GM21619 (cell line): ENCODE data around the gene ZC3H14.

ENCODE experiments used
- ATAC-seq: cut with Tn5 transposase; IDR thresholded peaks from one replicate; pipeline ENCODE4 v1.9.1; 2021; ENCODE audit not compliant: unreplicated experiment

ZC3H14 gene

DNA sequence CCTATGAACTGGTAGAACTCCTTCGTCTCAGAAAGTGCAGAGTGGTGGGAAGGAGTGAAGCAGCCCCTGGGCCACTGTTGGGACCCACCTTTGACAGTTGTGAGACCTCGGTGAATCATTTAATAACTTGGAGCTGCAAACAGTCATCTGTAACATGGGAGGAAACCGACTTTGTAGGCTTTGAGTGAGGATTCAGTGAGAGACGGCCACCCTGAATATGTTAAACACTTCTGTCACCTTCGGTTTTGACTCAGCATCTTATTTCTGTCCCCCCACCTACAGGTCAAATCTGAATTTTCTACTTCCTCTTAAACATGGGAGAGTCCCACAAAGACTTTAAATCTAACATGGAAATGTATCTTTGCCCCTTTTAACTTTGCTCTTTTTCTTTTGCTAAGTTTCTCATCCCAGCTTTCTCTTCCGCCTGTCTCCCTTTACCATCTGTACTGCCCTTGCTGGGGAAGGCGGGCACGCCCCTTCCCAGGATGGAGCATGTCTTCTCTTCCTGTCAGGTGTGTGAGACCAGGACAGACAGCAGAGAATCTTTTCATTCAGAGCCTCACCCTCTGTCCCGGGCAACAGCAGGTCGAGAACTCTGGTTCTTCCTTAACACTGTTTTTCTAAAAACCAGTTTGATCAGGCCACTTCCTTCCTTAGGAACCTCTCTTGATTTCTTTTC lies 37.1 kb downstream of the ZC3H14 start:
- peak; percentile 92 for ATAC-seq

DNA sequence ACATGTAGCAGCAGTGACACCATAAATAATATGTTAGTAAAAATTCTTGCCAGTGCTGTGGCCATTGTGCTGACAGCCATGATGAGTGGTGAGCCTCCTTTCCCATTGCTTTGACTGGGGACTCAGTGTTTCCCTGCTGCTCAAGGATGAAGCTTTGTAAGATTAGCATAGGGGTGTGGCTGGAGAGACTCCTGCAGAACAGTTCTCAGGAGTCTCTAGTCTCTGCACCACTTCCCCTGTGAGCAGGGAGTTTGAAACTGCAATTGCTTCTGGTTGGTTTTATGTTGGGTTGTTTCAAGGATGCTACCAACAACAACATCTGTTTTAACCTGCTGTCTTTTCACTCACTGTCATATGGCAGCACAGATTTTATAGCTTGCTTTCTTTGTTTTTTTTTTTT lies 41.4 kb downstream of the ZC3H14 start:
- no peak for ATAC-seq

DNA sequence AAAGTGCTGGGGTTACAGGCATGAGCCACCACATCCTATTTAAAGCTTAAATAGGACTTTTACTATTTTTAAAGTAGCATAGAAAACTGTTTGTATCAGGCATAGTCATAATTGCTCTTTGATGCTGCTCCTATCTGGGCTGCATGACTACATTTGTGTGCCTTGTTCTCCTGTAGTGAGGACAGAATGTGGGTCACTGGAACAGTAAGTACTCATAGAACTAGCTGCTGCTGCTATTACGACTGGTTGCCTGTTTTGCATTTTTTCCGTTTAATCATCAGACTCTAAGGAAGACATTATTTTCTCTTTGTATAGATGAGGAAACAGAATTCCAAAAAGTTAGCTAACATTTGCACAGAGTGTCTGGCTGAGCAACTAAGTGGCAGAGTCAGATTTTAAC lies 42.8 kb downstream of the ZC3H14 start:
- no peak for ATAC-seq

DNA sequence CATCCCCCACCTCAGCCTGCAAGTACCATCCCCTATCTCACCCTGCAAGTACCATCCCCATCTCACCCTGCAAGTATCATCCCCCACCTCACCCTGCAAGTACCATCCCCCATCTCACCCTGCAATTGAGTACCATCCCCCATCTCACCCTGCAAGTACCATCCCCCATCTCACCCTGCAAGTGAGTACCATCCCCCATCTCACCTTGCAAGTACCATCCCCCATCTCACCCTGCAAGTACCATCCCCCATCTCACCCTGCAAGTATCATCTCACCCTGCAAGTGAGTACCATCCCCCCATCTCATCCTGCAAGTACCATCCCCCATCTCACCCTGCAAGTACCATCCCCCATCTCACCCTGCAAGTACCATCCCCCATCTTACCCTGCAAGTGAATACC lies 45.0 kb downstream of the ZC3H14 start:
- no peak for ATAC-seq

DNA sequence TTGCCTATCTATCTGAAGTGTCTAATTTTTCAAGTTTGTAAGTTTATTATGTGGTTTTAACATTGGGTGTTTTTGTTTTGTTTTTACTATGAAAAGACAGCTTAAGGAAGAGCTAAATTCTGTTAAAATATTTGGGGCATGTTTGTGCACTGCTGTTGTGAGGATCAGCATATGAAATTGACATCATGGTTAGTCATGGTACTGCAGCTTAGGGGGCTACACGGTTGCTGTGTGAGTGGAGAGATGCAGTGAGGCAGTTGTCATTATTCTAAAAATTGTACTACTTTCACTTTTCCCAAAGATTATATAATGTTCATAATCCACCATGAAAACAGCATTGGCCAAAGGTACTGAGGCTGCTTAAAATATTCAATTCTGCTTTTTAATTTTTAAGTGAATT lies 49.0 kb downstream of the ZC3H14 start:
- no peak for ATAC-seq

DNA sequence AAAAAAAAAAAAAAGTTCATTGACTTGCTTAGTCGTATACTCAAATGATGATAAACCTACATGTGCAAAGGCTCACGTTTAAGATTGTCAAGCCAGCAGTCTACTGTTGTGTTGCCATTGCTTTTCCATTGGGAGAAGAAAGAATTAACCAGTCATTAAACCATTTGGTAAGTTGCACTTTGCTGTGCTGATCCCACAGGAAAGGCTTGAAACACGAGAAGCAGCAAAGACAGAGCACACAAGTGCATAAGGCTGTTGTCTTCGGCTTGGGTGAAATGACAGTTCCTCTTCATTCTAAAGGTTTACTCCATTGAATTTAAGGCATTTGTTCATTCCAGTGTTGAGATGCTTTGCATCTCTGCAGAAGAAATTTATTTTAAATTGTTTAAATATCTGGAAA lies 50.1 kb downstream of the ZC3H14 start:
- ATAC-seq = no peak

DNA sequence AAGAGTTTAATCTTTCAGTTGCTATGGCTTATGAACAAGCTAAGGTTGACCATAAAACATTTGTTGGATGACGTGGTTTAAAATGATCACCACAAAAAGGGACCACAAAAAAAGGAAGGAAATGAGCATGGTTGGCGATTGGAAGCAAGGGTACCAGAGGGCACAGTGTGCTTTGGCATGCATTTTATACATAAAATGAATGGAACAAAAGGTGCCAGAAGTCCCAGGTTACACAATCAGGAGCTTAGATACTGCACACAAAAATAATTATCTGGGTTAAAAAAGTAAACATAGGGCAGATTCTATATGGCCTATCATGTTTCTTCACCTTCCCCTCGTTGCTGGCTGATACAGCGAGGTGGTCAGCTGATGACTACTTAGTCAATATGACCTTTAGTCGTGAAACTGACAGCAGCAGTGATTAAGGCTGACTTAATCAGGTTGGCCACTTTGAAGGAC lies 50.7 kb downstream of the ZC3H14 start:
- ATAC-seq = no peak

DNA sequence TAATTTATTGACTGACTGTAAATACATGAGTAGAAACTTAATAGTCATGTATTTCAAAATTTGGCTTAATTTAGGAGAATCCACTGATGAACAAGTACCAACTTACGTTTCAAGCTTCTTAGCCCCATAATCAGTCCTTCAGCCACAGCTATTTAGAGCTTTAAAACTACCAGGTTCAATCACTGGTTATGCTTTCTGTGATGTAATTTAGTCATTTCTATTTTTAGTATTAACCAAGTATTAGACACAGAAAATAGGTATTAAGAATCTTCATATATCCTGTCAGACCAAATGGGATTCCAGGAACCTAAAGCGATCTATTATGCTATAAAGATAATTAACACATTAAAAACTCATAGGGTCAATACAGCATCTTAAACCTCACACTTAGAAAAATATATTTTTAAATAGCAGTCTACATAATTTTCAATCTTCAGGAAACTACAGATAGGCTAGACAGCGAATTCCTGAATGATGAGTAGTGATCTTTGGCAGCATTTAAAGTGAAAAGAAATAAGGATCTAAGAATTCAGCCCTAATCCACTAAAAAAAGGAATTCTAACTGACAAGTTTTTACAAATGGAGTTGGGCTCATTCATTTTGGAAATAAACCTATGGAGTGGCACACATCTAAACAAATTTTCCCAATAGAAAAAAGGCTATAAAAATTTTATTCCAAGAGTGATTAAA lies 51.5 kb downstream of the ZC3H14 start:
- ATAC-seq = no peak

DNA sequence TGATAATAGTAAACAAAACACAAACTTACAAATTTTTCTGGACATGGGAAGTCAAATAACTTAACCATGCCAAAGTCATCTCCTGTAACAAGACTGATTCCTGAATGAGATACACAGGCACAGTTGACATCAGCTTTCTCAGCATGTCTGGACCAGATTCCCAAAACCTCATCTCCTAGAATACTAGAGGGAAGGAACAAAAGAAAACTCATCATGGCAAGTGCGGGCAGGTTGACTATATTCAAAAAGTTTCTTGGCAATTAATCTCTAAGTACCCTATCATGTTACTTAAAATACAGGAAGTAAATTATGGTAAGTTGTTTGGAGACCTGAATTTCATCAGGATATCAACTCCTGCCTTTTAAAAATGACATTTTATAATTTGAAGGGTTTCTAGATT lies 53.9 kb downstream of the ZC3H14 start:
- no peak for ATAC-seq

DNA sequence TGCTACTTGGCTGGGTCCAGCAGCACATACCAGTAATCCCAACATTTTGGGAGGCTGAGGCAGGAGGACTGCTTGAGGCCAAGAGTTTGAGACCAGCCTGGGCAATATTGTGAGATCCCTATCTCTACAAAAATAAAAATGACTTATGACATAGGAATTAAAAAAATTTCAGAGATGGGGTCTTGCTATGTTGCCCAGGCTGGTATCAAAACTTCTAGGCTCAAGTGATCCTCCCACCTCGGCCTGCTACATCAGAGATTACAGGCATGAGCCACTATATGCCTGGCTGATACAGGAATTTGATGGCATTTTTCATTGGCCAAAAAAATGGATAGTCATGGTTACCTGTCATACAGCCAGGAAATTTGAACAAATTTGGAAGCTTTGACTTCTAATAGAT lies 54.6 kb downstream of the ZC3H14 start:
- ATAC-seq = no peak

DNA sequence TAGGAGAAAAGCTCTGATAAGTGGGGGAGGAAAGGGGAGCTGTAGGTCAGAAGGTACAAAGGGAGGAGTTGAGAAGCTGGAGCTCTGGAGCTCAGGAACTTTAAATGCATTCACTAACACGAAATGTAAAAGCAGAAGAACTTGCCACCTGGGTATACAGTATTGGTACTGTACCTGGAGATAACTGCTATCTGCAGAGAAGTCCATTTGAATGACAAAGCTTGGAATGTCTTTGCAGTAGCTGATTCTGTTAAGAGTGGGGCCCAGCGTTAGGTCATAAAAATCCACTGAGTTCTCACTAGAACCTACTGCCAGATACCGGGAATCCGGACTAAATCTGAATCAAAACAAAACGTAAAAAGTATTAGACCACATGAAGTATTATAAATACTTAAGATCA lies 55.6 kb downstream of the ZC3H14 start:
- ATAC-seq = no peak

DNA sequence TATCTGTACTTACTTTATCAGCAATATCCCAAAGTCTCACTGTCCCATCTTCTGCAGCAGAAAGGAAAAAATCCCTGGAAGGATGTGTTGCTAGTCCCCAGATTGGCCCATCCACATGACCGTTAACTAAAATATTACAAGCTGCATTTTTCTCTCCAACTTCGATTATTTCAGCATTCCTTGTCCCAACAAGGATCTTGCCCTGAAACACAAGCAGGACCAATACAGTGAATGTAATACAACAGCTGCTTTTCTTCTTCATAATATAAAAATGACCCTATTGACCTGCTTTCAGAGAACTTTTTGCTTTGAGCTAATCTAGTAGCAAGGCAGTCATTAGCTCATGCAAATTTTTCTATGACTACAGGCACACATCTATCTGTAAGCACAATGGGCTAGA lies 58.3 kb downstream of the ZC3H14 start:
- no peak for ATAC-seq

DNA sequence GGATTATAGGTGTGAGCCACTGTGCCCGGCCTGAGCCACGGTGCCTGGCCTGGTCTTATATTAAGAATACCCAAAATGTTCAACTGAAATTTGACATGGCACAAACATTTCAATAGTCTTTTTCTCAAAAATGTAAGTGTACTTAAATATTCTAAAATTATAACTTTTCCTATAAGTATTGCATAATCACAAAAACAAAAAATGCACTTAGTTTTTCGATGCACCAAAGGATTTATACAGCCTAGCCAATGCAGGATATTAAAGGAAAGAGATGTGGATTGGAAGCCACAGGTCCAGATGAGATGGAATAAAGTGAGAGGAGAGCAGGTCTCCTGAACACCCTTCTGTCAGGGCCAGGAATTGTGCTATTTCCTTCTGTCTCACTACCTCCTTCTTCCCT lies 62.8 kb downstream of the ZC3H14 start:
- ATAC-seq = no peak

DNA sequence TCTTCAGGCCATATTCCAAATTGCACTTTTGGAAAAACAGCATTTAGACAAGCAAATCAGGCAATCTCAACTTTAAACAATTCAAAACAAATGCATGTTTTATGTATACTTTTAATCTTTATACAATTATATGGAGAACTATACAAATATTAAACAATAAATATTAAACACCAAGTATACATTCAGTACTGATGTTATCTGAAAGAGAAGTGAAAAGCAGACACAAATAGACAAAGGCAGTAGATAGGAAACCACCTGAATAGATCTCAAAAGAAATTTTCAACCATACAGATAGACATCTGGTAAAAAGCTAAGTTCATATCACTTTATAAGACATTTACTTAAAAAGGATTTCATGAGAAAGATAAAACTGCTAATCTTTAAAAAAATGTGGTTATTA lies 65.2 kb downstream of the ZC3H14 start:
- ATAC-seq = no peak

DNA sequence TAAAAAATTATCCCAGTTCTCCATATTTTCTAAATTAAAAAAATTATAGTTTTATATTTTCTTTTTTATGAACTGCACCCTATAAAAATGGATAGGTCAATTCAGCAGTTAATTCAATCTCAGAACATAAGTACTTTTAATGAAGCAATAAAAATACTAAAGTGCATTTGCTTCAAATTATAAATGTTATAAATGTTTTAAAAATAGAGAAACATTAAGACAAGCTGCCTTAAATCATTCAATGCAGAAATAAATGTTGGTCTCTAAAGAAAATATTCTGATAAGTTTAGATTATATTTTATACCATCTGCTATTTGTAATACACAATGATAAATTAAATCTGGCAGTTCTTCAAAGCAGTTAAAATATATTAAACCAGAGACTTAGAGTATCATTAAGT lies 65.6 kb downstream of the ZC3H14 start:
- ATAC-seq = no peak

DNA sequence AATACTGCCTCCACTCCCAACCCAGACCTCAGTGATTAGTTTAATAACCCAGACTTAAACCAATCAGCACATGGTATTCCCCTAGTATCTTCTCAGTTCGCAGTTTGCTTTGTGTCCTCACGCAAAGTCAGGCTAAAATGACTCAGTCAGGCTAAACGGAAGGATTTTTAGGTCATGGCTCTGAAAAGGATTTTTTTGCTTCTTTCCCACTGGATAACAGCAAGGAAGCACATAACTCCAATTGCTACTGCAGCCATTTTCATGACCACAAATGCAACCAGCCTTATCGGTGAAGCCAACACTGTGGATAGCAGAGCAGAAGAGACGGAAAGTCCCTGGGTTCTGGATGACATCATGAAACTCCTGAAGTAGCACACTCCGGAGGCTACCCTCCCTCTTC lies 67.7 kb downstream of the ZC3H14 start:
- no peak for ATAC-seq

DNA sequence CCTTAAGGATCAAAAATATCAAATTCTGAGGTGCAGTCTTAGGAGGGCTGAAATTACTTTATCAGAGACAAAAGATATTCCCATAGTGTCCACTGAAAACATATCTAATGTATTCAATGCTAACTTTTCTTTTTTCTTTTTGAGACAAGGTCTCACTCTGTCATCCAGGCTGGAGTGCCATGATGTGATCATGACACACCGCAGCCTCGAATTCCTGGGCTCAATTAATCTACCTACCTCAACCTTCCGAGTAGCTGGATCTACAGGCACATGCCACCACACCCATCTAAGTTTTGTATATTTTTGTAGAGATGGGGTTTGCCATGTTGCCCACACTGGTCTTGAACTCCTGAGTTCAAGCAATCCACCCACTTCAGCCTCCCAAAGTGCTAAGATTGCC lies 68.3 kb downstream of the ZC3H14 start:
- ATAC-seq = no peak

DNA sequence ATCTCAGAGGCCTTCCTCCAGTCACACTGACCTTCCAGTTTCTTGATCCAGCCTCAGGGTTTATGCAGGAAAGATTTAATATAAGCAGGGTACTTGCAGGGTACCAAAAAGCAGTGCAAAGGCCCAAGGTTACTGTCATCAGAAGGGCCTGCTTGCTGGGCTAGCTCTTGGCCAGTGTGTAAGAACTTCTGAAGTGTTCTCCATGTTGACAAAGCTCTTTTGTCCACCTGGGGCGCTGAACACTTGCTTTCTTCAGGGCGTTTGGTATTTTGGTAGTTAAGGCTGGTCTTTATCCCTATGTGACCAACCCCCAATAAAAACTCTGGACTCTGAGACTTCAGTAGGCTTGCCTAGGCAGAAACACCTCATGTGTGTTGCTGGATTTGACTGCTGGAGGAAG lies 69.7 kb downstream of the ZC3H14 start:
- ATAC-seq = no peak

DNA sequence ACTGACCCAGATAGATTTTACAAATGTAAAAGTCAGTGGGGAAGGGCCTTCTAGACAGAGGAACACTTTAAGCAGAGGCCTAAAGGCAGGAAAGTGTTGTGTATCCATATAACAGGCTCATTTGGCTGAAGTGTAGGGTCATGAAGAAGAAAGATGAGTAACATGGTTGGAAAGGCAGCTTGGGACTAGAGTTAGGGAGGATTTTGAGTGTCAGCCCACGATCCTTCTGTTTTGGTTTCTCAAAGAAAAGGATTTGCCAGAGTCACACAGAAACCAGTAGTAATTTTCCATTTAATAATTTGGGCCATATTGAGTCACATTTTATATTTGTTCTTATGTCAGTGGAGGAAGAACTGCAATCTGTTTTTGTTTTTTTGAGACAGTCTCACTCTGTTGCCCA lies 76.4 kb downstream of the ZC3H14 start:
- ATAC-seq = no peak

DNA sequence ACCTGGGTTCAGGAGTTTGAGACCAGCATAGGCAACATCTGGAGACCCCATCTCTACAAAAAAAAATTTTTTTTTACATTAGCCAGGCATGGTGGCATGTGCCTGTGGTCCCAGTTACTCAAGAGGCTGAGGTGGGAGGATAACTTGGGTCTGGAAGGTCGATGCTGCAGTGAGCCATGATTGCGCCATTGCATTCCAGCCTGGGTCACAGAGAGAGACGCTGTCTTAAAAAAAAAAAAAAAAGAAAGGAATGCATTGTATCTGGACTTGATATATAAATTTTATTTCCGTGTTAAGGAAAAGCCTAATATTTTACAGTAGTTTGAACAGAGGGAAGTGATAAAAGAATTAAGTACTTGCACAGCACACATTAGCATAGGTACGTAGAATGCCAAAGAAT lies 97.2 kb downstream of the ZC3H14 start:
- ATAC-seq = no peak

DNA sequence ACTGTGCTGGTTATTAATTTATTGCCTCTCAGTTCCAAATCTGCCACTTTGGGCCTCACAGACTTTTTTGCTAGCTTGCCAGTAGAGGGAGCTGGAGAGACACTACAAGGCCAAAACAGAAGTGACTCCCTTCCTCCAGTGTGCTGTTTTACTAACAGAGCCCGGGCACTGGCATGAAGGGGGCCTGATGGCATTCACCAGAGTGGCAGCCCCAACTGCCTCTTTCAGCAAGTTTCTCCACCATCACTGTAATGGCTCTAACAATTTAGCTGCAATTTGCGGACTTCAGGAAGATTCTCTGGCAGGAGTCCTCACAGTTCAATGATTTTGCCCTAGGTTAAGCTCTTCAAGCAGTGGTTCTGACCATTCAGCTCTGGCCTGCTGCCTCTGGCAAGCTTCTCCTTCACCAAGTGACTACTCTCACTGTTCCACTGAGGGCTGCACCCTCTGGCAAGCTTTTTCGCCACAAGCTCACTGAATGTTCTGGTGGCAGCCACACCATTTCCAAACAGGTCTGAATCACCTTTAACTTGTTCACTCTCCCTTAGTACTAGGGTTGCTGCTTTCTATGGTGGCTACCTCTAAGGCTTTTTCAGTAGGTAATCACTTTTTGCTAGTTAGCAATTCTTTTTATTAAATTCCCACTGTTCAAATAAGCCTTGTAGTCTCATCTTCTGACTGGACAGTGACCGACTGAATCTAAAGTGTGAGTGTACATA lies 104.9 kb downstream of the ZC3H14 start:
- peak; percentile 79 for ATAC-seq

DNA sequence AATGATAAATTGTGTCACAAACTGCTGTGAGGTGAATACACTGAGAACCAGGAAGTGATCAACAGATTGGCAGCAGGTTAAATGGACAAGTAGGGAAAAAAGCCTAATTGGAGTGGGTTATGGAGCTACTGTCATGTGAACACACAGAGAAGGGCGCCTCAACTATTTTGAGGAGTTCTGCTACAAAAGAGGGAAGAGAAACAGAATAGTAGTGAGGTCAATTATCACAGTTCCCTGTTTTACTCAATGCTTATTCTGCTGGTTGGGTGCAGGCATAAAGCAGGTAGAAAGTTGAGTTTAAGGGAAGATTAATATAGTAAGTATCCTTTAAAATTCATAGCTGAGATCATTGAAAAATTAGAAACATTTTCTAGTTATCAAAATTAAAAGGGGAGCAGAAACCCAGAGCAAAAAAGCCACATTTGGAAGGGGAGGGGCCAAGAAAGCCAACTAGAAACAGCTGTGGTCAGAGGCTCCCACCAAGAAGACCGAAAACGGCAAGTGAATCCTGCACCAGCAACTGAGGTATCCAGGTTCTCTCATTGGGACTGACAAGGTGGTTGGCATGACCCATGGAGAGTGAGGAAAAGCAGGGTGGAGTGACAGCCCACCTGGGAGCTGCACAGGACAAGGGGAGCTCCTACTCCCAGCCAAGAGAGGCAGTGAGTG lies 105.7 kb downstream of the ZC3H14 start:
- peak; percentile 65 for ATAC-seq
